ENCODE results near the gene GJC1.

The GJC1 gene

GRCh38 chr17:44752953-44753861, 76.9 kb downstream of the GJC1 start:
- Histone ChIP-seq H3K4me1 (ENCODE audit: control insufficient read depth in 1 of 2, insufficient read depth in 2 of 2, low read length in 2 of 2) (peaks cover 0 to under 1% of the 10 kb centered on the region in 2 donors), H3K9me3 (ENCODE audit: control insufficient read depth in 1 of 2, low read length in 2 of 2) (no peaks in the 10 kb centered on the region), H3K36me3 (ENCODE audit: control insufficient read depth in 1 of 2, insufficient read depth in 2 of 2, low read length in 2 of 2) (peaks cover 0 to 3% of the 10 kb centered on the region in 2 donors), H3K27me3 (ENCODE audit: low read depth, low read length) (peaks cover 7% of the 10 kb centered on the region), H3K27ac (ENCODE audit: low read length) (no peak overlapping the region), H3K4me3 (ENCODE audit: low read depth in 1 of 2, low read length in 2 of 2) (no peak overlapping the region)

GRCh38 chr17:44751806-44752205, 78.3 kb downstream of the GJC1 start:
- Histone ChIP-seq H3K4me3 (ENCODE audit: low read depth in 1 of 2, low read length in 2 of 2) (no peak overlapping the region), H3K27ac (ENCODE audit: low read length) (no peak overlapping the region), H3K36me3 (ENCODE audit: control insufficient read depth in 1 of 2, insufficient read depth in 2 of 2, low read length in 2 of 2) (peaks cover 0 to 14% of the 10 kb centered on the region in 2 donors)

GRCh38 chr17:44751331-44751730, 78.8 kb downstream of the GJC1 start:
- no peak overlapping the region for H3K4me3 ChIP-seq (ENCODE audit: low read depth in 1 of 2, low read length in 2 of 2)
- no peaks in the 10 kb centered on the region for H3K27me3 ChIP-seq (ENCODE audit: low read depth, low read length)
- no peaks in the 10 kb centered on the region for H3K4me1 ChIP-seq (ENCODE audit: control insufficient read depth in 1 of 2, insufficient read depth in 2 of 2, low read length in 2 of 2)
- no peak overlapping the region for H3K27ac ChIP-seq (ENCODE audit: low read length)
- H3K36me3 ChIP-seq (ENCODE audit: control insufficient read depth in 1 of 2, insufficient read depth in 2 of 2, low read length in 2 of 2), result peaks cover 0 to 14% of the 10 kb centered on the region in 2 donors
- H3K9me3 ChIP-seq (ENCODE audit: control insufficient read depth in 1 of 2, low read length in 2 of 2), result no peaks in the 10 kb centered on the region

More at GRCh38 chr17:44751806-44752205, 78.3 kb downstream of the GJC1 start:
- no peaks in the 10 kb centered on the region for H3K27me3 ChIP-seq (ENCODE audit: low read depth, low read length)
- no peaks in the 10 kb centered on the region for H3K4me1 ChIP-seq (ENCODE audit: control insufficient read depth in 1 of 2, insufficient read depth in 2 of 2, low read length in 2 of 2)
- no peaks in the 10 kb centered on the region for H3K9me3 ChIP-seq (ENCODE audit: control insufficient read depth in 1 of 2, low read length in 2 of 2)

GRCh38 chr17:44749980-44750318, 80.1 kb downstream of the GJC1 start:
- Histone ChIP-seq H3K4me1 (ENCODE audit: control insufficient read depth in 1 of 2, insufficient read depth in 2 of 2, low read length in 2 of 2) (no peaks in the 10 kb centered on the region), H3K27me3 (ENCODE audit: low read depth, low read length) (no peaks in the 10 kb centered on the region), H3K27ac (ENCODE audit: low read length) (no peak overlapping the region), H3K4me3 (ENCODE audit: low read depth in 1 of 2, low read length in 2 of 2) (no peak overlapping the region), H3K36me3 (ENCODE audit: control insufficient read depth in 1 of 2, insufficient read depth in 2 of 2, low read length in 2 of 2) (peaks cover 0 to 14% of the 10 kb centered on the region in 2 donors), H3K9me3 (ENCODE audit: control insufficient read depth in 1 of 2, low read length in 2 of 2) (no peaks in the 10 kb centered on the region)

GRCh38 chr17:44749076-44749979, 80.8 kb downstream of the GJC1 start:
- Histone ChIP-seq H3K27ac (ENCODE audit: low read length) (no peak overlapping the region), H3K9me3 (ENCODE audit: control insufficient read depth in 1 of 2, low read length in 2 of 2) (no peaks in the 10 kb centered on the region), H3K4me1 (ENCODE audit: control insufficient read depth in 1 of 2, insufficient read depth in 2 of 2, low read length in 2 of 2) (no peaks in the 10 kb centered on the region), H3K27me3 (ENCODE audit: low read depth, low read length) (no peaks in the 10 kb centered on the region), H3K4me3 (ENCODE audit: low read depth in 1 of 2, low read length in 2 of 2) (no peak overlapping the region), H3K36me3 (ENCODE audit: control insufficient read depth in 1 of 2, insufficient read depth in 2 of 2, low read length in 2 of 2) (peaks cover 0 to 14% of the 10 kb centered on the region in 2 donors)

Measured in muscle layer of duodenum (tissue), 2 donors.